GM12892 (cell line): ENCODE results near the gene KIAA1549.
"Not testable (repeated sequence)": the region's sequence is repeated elsewhere in the genome, so short reads cannot be mapped to it uniquely, and the experiment has no call there.

Experiments used
- DNase-seq: peaks from one replicate; pipeline ENCODE4 v3.0.0; 2011; ENCODE audit not compliant: insufficient read length
- FAIRE-seq: peaks from 2 replicates; lab custom pipeline; 2011; peaks lifted over from hg19 to GRCh38; lab: Jason Lieb, UNC
- POLR2A ChIP-seq: IDR thresholded peaks from 2 replicates; pipeline ENCODE4 v1.6.1; 2011; ENCODE audit warnings: low read depth, low read length, control low read depth
- POLR2AphosphoS5 ChIP-seq: IDR thresholded peaks from 2 replicates; pipeline ENCODE4 v1.6.1; 2011; ENCODE audit warnings: low read depth, low read length, control low read depth
- TAF1 ChIP-seq: IDR thresholded peaks from 2 replicates; pipeline ENCODE4 v1.6.1; 2011; ENCODE audit warnings: low read depth, mild to moderate bottlenecking, control low read depth, low read length, borderline replicate concordance

KIAA1549 gene

GRCh38 chr7:138833596-138833995 is 147.6 kb downstream of the KIAA1549 start:
- TF ChIP-seq POLR2A (no peak), TAF1 (no peak), POLR2AphosphoS5 (no peak)
- DNase-seq (no peak), FAIRE-seq (no peak)

GRCh38 chr7:138832966-138833365 is 148.2 kb downstream of the KIAA1549 start:
- TF ChIP-seq POLR2A: no peak
- no peak for TF ChIP-seq POLR2AphosphoS5
- no peak for TF ChIP-seq TAF1
- DNase-seq (no peak), FAIRE-seq (no peak)

- TF ChIP-seq TAF1: no peak
Measured at GRCh38 chr7:138829335-138829734, 151.9 kb downstream of the KIAA1549 start.

GRCh38 chr7:138828302-138828701 is 152.9 kb downstream of the KIAA1549 start:
- DNase-seq: no peak
- no peak for FAIRE-seq
- TF ChIP-seq POLR2AphosphoS5 (no peak), TAF1 (no peak), POLR2A (no peak)

More at GRCh38 chr7:138829335-138829734, 151.9 kb downstream of the KIAA1549 start:
- no peak for DNase-seq
- FAIRE-seq: no peak

- FAIRE-seq (no peak), DNase-seq (no peak)
- TF ChIP-seq TAF1 (no peak), POLR2A (no peak), POLR2AphosphoS5 (no peak)
Measured at GRCh38 chr7:138825049-138825721, 156.0 kb downstream of the KIAA1549 start.

- DNase-seq (no peak), FAIRE-seq (no peak)
- TF ChIP-seq POLR2AphosphoS5 (no peak), TAF1 (no peak), POLR2A (no peak)
Measured at GRCh38 chr7:138822867-138823535, 158.2 kb downstream of the KIAA1549 start.

GRCh38 chr7:138821912-138822311 is 159.3 kb downstream of the KIAA1549 start:
- DNase-seq (no peak), FAIRE-seq (no peak)
- TF ChIP-seq TAF1 (no peak), POLR2A (no peak), POLR2AphosphoS5 (no peak)

GRCh38 chr7:138819625-138820024 is 161.6 kb downstream of the KIAA1549 start:
- FAIRE-seq (no peak), DNase-seq (no peak)
- TF ChIP-seq POLR2A (no peak), POLR2AphosphoS5 (no peak), TAF1 (no peak)

- DNase-seq: no peak
- FAIRE-seq: no peak
- no peak for TF ChIP-seq POLR2AphosphoS5
- no peak for TF ChIP-seq TAF1
- TF ChIP-seq POLR2A: no peak
Measured at GRCh38 chr7:138816650-138817049, 164.5 kb downstream of the KIAA1549 start.

GRCh38 chr7:138814816-138815332 is 166.3 kb downstream of the KIAA1549 start:
- FAIRE-seq: no peak
- no peak for DNase-seq
- no peak for TF ChIP-seq POLR2A
- no peak for TF ChIP-seq TAF1
- no peak for TF ChIP-seq POLR2AphosphoS5

GRCh38 chr7:138813945-138814344 is 167.2 kb downstream of the KIAA1549 start:
- no peak for DNase-seq
- TF ChIP-seq TAF1: no peak
- TF ChIP-seq POLR2AphosphoS5: no peak
- no peak for TF ChIP-seq POLR2A
- FAIRE-seq: no peak

GRCh38 chr7:138811327-138811726 is 169.9 kb downstream of the KIAA1549 start:
- FAIRE-seq, DNase-seq: not testable (repeated sequence)

GRCh38 chr7:138809346-138809745 is 171.8 kb downstream of the KIAA1549 start:
- TF ChIP-seq POLR2AphosphoS5: no peak
- DNase-seq (no peak), FAIRE-seq (no peak)

- no peak for TF ChIP-seq POLR2AphosphoS5
- no peak for TF ChIP-seq TAF1
- TF ChIP-seq POLR2A: no peak
- DNase-seq (no peak), FAIRE-seq (peak; percentile 21)
Measured at GRCh38 chr7:138804618-138805017, 176.6 kb downstream of the KIAA1549 start.
